Measurements from ENCODE around the gene YJEFN3. TPM values are rescaled to one million over a fixed set of nuclear protein-coding genes. Genes with fewer than 3 reads are reported as not detected.

The YJEFN3 gene
- total and polyA plus RNA-seq, 4 donors: 0.19 to 0.88 (median 0.63) TPM

DNA sequence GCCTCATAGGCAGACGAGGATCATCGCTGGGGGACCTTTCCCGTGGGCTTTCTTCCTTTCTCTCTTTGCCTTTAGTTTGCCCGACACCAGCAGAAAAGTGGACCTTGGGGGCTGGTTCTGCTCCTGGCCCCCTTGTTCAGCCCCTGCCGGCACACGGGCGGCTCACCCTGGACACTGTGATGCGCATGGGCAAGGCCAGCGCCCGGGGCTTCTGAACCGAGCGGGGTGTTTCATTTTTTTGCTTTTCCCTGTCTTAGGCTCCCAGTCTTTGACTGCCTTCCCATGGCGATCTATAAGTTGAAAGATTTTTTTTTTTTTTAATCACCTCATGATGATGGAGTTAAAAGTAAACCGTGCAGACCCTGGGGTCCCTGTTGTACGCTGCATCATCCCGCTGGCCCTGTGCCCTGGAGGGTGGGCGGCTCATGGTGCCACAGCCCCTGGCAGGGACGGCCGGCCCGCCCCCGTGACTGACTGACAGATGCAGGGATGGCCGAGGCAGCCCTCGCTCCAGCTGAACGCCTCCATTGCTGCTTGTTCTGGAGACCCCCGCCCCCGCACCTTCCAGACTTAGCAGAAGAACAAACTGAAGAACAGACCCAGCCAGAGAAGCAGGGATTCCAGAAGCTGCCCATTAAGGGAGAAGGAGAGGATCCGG lies 22.9 kb upstream of the YJEFN3 start:
- WGBS: 96% methylated on average over 27 of the region's 27 CpGs
- Histone ChIP-seq H3K4me1 (ENCODE audit: control insufficient read depth in 4 of 4, insufficient read depth in 4 of 4, low read length in 3 of 4) (no peaks in the 10 kb centered on the region), H3K4me3 (ENCODE audit: low read depth in 1 of 3, low read length in 3 of 3) (no peak overlapping the region), H3K36me3 (ENCODE audit: control insufficient read depth in 4 of 4, insufficient read depth in 3 of 4, low read depth in 1 of 4, low read length in 3 of 4) (peaks cover 17 to 63% (median 28%) of the 10 kb centered on the region in 4 donors), H3K27me3 (ENCODE audit: control insufficient read depth in 4 of 4, insufficient read depth in 4 of 4, low read length in 3 of 4) (no peaks in the 10 kb centered on the region), H3K9me3 (ENCODE audit: control insufficient read depth in 4 of 4, low read length in 3 of 4) (no peaks in the 10 kb centered on the region), H3K9ac (ENCODE audit: low read depth in 1 of 2, low read length in 2 of 2) (no peak overlapping the region), H3K27ac (ENCODE audit: low read depth in 1 of 2, low read length in 2 of 2) (no peak overlapping the region)
- no peak for DNase-seq (ENCODE audit: low spot score)
- TF ChIP-seq FOXA1 (IDR thresholded peaks at IDR 0.05) (no peak), HNF4G (IDR thresholded peaks at IDR 0.05) (no peak), SP1 (IDR thresholded peaks at IDR 0.05) (no peak), HNF4A (conservative IDR thresholded peaks at IDR 0.05) (no peak), JUND (IDR thresholded peaks at IDR 0.05) (no peak), FOXA2 (IDR thresholded peaks at IDR 0.05) (no peak)
- TF ChIP-seq, protein P1, sequence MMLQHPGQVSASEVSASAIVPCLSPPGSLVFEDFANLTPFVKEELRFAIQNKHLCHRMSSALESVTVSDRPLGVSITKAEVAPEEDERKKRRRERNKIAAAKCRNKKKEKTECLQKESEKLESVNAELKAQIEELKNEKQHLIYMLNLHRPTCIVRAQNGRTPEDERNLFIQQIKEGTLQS (IDR thresholded peaks at IDR 0.05): no peak

GRCh38 chr19:19506592-19506991 lies 22.1 kb upstream of the YJEFN3 start:
- Histone ChIP-seq H3K9ac (ENCODE audit: low read depth in 1 of 2, low read length in 2 of 2) (no peak overlapping the region), H3K36me3 (ENCODE audit: control insufficient read depth in 4 of 4, insufficient read depth in 3 of 4, low read depth in 1 of 4, low read length in 3 of 4) (peaks cover 17 to 55% (median 22%) of the 10 kb centered on the region in 4 donors), H3K4me1 (ENCODE audit: control insufficient read depth in 4 of 4, insufficient read depth in 4 of 4, low read length in 3 of 4) (no peaks in the 10 kb centered on the region), H3K27me3 (ENCODE audit: control insufficient read depth in 4 of 4, insufficient read depth in 4 of 4, low read length in 3 of 4) (no peaks in the 10 kb centered on the region), H3K4me3 (ENCODE audit: low read depth in 1 of 3, low read length in 3 of 3) (no peak overlapping the region), H3K9me3 (ENCODE audit: control insufficient read depth in 4 of 4, low read length in 3 of 4) (no peaks in the 10 kb centered on the region), H3K27ac (ENCODE audit: low read depth in 1 of 2, low read length in 2 of 2) (no peak overlapping the region)
- WGBS: 91% methylated on average over 12 of the region's 12 CpGs
- no peak for DNase-seq (ENCODE audit: low spot score)
- TF ChIP-seq JUND (IDR thresholded peaks at IDR 0.05) (no peak), HNF4A (conservative IDR thresholded peaks at IDR 0.05) (no peak), GABPA (IDR thresholded peaks at IDR 0.05 in 1 of 2, conservative IDR thresholded peaks at IDR 0.05 in 1 of 2) (no peak), CTCF (IDR thresholded peaks at IDR 0.05; ENCODE audit: low read depth, low read length, missing input control) (no peak), FOXA1 (IDR thresholded peaks at IDR 0.05) (no peak), TAF1 (conservative IDR thresholded peaks at IDR 0.05) (no peak), RXRA (IDR thresholded peaks at IDR 0.05) (no peak), RAD21 (IDR thresholded peaks at IDR 0.05) (no peak), NR2F2 (IDR thresholded peaks at IDR 0.05) (no peak), MAX (IDR thresholded peaks at IDR 0.05) (no peak), HNF4G (IDR thresholded peaks at IDR 0.05) (no peak), EGR1 (IDR thresholded peaks at IDR 0.05; ENCODE audit: low read depth in 2 of 2) (no peak), YY1 (IDR thresholded peaks at IDR 0.05) (no peak), SP1 (IDR thresholded peaks at IDR 0.05) (no peak), FOXA2 (IDR thresholded peaks at IDR 0.05) (no peak)
- TF ChIP-seq, protein P2, sequence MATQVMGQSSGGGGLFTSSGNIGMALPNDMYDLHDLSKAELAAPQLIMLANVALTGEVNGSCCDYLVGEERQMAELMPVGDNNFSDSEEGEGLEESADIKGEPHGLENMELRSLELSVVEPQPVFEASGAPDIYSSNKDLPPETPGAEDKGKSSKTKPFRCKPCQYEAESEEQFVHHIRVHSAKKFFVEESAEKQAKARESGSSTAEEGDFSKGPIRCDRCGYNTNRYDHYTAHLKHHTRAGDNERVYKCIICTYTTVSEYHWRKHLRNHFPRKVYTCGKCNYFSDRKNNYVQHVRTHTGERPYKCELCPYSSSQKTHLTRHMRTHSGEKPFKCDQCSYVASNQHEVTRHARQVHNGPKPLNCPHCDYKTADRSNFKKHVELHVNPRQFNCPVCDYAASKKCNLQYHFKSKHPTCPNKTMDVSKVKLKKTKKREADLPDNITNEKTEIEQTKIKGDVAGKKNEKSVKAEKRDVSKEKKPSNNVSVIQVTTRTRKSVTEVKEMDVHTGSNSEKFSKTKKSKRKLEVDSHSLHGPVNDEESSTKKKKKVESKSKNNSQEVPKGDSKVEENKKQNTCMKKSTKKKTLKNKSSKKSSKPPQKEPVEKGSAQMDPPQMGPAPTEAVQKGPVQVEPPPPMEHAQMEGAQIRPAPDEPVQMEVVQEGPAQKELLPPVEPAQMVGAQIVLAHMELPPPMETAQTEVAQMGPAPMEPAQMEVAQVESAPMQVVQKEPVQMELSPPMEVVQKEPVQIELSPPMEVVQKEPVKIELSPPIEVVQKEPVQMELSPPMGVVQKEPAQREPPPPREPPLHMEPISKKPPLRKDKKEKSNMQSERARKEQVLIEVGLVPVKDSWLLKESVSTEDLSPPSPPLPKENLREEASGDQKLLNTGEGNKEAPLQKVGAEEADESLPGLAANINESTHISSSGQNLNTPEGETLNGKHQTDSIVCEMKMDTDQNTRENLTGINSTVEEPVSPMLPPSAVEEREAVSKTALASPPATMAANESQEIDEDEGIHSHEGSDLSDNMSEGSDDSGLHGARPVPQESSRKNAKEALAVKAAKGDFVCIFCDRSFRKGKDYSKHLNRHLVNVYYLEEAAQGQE (IDR thresholded peaks at IDR 0.05): no peak
- TF ChIP-seq, protein P3, sequence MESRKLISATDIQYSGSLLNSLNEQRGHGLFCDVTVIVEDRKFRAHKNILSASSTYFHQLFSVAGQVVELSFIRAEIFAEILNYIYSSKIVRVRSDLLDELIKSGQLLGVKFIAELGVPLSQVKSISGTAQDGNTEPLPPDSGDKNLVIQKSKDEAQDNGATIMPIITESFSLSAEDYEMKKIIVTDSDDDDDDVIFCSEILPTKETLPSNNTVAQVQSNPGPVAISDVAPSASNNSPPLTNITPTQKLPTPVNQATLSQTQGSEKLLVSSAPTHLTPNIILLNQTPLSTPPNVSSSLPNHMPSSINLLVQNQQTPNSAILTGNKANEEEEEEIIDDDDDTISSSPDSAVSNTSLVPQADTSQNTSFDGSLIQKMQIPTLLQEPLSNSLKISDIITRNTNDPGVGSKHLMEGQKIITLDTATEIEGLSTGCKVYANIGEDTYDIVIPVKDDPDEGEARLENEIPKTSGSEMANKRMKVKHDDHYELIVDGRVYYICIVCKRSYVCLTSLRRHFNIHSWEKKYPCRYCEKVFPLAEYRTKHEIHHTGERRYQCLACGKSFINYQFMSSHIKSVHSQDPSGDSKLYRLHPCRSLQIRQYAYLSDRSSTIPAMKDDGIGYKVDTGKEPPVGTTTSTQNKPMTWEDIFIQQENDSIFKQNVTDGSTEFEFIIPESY (IDR thresholded peaks at IDR 0.05): no peak
- TF ChIP-seq, protein P1 (IDR thresholded peaks at IDR 0.05): no peak
